Activated CD4-positive, alpha-beta T cell treated with anti-CD3 and anti-CD28 coated beads for 24 hours (primary cell): ENCODE data around the gene LIPK.

Experiments used
- DNase-seq, 2 donors: peaks; one replicate each; pipeline ENCODE4 v3.0.0-alpha.2; 2020; ENCODE audit warnings: low read depth in 2 of 2

LIPK gene

GRCh38 chr10:88786032-88786770, 80.2 kb downstream of the LIPK start:
- DNase-seq = no peak

GRCh38 chr10:88787463-88787862, 81.4 kb downstream of the LIPK start:
- no peak for DNase-seq

- no peak for DNase-seq
These were observed 82.9 kb downstream of the LIPK start for GRCh38 chr10:88788924-88789323.

GRCh38 chr10:88791924-88792323, 85.9 kb downstream of the LIPK start:
- DNase-seq = no peak

- DNase-seq = no peak
These were observed 86.6 kb downstream of the LIPK start for GRCh38 chr10:88792661-88793060.

GRCh38 chr10:88793712-88794299, 87.8 kb downstream of the LIPK start:
- DNase-seq = no peak

- no peak for DNase-seq
These were observed 88.7 kb downstream of the LIPK start for GRCh38 chr10:88794731-88795130.

- no peak for DNase-seq
These were observed 94.4 kb downstream of the LIPK start for GRCh38 chr10:88800152-88801125.
